HG03571 (cell line): ENCODE data around the gene PTGES.
"Not testable (repeated sequence)": the region's sequence is repeated elsewhere in the genome, so short reads cannot be mapped to it uniquely, and the experiment has no call there.

Experiments used
- ATAC-seq: cut with Tn5 transposase; IDR thresholded peaks from one replicate; pipeline ENCODE4 v1.9.1; 2021; ENCODE audit not compliant: unreplicated experiment

PTGES gene, protein sequence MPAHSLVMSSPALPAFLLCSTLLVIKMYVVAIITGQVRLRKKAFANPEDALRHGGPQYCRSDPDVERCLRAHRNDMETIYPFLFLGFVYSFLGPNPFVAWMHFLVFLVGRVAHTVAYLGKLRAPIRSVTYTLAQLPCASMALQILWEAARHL

GRCh38 chr9:129752900-129753729 is at the start of gene PTGES:
Gene PTGES, minus strand, starts transcription at chr9:129753042. Its CDS starts 30 bp downstream, at chr9:129753012.
- ATAC-seq = no peak

DNA sequence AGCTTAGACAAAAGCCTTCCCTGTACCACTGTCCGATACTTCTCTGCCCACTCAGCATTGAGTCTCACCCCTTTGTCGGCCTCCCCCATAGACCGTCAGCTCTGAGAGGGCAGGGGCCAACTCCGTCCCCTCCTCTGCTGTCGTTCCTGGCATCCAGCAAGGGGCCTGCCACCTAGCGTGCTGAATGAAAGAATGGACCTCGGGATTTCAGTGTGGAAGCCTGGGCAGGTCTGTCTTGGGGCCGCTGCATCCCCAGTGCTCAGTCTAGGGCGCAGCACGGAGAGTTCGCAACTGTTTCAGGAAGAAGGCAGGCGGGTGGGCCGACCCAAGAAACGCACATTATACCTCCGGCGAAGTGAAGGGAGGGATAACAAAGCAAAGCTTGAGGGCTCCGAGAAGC is 48.7 kb upstream of the PTGES start:
- ATAC-seq = no peak

DNA sequence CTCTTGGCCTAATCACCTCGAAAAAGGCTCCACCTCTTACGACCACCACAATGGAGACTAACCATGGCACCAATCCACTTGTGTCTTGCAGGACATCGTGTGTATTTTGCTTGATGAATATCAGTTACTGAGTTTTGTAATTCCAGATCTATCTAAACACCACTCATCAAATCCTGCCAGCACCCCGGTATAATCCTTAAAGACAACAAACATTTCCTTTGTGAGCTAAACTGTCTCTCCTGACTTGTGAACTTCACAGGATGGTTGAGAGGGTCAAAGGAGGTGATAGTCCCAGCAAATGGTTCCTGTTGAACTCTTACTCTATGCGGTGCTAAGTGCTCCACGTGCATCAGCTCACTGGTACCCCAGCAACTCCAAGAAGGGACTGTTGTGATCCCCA is 46.1 kb upstream of the PTGES start:
- no peak for ATAC-seq

DNA sequence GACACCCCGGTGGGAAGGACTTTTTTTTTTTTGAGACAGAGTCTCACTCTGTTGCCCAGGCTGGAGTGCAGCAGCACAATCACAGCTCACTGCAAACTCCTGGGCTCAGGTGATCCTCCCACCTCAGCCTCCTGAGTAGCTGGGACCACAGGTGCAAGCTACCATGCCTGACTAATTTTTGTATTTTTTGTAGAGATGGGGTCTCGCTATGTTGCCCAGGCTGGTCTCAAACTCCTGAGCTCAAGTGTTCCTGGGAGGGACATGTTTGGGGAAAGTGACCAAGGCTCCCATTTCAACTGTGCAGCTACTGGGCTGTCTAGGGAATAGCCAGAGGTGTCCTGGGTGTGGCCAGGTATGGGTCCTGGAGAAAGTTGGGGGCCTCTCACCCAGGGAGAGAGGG is 43.2 kb upstream of the PTGES start:
- not testable (repeated sequence) for ATAC-seq

- no peak for ATAC-seq
Observed at GRCh38 chr9:129794549-129794948, 41.7 kb upstream of the PTGES start.

- ATAC-seq = no peak
Observed at GRCh38 chr9:129786481-129786880, 33.6 kb upstream of the PTGES start.

GRCh38 chr9:129785866-129786265 is 33.0 kb upstream of the PTGES start:
- ATAC-seq = no peak

DNA sequence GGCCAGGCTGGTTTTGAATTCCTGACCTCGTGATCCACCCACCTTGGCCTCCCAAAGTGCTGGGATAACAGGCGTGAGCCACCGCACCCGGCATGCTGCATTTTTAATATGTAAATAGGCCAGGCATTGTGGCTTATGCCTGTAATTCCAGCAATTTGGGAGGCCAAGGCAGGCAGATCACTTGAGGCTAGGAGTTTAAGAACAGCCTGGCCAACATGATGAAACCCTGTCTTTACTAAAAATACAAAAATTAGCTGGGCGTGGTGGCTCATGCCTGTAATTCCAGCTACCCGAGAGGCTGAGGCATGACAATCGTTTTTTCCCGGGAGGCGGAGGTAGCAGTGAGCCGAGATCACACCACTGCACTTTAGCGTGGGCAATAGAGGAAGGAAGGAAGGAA is 32.1 kb upstream of the PTGES start:
- ATAC-seq = not testable (repeated sequence)

DNA sequence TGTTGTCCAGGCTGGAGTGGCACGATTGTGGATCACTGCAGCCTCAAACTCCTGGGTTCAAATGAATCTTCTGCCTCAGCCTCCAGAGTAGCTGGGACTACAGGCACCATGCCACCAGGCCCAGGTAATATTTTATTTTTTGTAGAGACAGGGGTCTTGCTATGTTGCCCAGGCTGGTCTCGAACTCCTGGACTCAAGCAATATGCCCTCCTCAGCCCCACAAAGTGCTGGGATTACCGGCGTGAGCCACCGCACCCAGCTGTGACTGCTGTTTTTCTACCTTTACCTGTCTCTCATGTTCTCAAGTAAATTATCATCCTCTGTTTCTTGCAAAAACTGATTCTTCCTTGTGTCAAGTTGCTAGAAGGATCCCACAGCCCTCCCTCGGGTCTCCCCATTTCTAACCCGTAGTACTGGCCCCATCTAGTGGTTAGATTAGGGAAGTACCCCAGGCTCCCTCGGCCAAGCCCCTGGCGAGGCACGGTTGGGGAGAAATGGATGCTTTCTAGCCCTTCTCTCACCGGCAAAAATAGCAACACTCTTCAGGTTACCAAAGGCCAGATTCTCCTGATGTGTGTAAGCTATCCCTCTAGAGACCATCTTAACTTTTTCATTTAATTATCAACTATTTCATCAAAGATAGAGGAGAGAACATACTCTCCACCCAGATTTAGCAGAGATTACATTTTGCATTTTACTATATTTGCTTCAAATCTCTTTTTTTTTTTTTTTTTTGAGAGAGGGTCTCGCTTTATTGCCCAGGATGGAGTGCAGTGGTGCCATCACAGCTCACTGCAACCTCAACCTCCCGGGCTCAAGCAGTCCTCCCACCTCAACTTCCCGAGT is 30.9 kb upstream of the PTGES start:
- no peak for ATAC-seq

- no peak for ATAC-seq
Observed at GRCh38 chr9:129781981-129782380, 29.1 kb upstream of the PTGES start.

DNA sequence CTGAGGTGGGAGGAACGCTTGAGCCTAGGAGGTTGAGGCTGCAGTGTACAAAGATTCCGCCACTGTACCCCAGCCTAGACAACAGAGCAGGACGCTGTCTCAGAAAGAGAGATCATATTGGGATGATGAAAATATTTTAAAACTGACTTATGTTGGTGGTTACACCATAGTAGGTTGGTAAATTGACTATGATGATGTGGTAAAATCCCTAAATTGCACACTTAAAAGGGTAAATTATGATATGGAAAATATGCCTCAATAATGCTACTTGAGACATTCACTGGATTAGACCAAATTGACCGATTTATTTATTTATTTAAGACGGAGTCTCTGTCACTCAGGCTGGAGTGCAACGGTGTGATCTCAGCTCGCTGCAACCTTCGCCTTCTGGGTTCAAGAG is 28.3 kb upstream of the PTGES start:
- ATAC-seq = no peak

DNA sequence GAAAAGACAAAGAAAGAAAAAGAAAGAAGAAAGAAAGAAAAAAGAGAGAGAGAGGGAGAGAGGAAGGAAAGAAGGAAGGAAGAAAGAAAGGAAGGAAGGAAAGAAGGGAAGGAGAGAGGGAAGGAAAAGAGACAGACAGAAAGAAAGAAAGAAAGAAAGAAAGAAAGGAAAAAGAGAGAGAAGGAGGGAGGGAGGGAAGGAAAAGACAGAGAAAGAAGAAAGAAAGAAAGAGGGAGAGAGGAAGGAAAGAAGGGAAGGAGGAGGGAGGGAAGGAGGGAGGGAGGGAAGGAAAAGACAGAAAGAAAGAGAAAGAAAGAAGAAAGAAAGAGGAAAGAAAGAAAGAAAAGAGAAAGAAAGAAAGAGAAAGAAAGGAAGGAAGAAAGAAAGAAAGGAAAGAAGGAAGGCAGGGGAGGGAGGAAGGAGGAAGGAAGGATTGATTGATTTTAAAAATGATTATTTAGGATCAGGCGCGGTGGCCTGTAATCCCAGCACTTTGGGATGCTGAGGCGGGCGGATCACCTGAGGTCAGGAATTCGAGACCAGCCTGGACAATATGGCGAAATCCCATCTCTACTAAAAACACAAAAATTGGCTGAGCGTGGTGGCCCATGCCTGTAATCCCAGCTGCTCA is 26.8 kb upstream of the PTGES start:
- ATAC-seq = no peak

DNA sequence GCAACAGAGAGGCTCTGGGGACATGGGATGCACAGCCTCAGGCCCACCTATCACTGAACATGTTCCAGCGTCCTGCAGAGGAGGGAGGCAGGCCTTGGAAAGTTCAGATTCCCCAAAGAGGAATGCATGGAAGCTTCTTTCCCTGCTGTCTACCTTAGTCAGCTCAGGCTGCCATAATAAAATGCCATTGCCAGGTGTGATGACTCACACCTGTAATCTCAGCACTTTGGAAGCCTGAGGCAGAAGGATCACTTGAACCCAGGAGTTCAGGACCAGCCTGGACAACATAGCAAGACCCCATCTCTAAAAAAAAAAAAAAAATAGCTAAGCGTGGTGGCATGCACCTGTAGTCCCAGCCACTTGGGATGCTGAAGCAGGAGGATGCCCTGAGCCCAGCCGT is 25.6 kb upstream of the PTGES start:
- ATAC-seq = no peak

GRCh38 chr9:129777769-129778130 is 24.9 kb upstream of the PTGES start:
- ATAC-seq = no peak

GRCh38 chr9:129776938-129777768 is 24.3 kb upstream of the PTGES start:
- ATAC-seq = no peak

DNA sequence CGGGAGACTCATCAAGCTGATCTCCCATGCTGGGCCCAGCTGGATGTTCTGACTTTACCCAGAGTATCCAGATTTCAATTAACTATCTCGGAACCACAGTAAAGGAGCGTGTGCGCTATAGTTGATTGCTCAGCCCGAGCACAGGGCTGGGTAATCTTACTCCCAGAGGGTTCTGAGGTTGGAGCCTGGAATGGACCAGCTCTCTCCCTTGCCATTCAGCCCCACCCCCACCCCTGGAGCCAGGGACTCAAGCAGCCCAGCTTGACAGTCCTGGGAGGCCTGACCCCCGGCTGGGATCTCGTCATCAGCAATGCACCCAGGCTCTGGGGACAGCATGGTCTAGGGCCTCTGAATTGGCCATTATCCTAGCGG is 23.7 kb upstream of the PTGES start:
- ATAC-seq = no peak

DNA sequence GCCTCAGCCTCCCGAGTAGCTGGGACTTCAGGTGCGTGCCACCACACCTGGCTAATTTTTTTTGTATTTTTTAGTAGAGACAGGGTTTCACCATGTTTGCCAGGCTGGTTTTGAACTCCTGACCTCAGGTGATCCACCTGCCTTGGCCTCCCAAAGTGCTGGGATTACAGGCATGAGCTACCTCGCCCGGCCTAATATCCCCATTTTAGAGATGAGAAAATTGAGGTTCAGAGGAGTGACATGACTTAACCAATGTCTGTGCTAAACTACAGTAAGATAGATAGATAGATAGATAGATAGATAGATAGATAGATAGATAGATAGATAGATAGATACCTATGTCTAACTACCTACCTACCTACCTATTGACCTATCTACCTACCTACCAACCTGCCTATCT is 23.3 kb upstream of the PTGES start:
- not testable (repeated sequence) for ATAC-seq

DNA sequence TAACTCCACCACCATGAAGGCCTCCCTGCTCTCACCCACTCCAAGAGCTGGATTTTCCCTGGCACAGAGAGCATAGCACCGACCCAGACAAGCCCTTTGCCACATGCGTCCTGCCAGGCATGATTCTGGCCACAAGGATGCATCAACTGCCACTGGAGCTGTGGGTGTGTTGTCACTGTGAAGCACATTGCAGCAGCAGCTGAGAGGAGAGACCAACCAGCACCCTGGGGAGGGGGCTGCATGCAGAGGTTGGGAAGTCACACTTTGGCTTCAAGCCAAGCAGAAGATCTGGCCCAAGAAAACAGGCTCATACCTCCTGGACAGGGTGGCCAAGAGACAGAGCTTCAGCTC is 22.6 kb upstream of the PTGES start:
- no peak for ATAC-seq

GRCh38 chr9:129774791-129775447 is 22.1 kb upstream of the PTGES start:
- ATAC-seq = no peak
